Large intestine (tissue), 3 donors: ENCODE measurements around the gene COX14. TPM values are rescaled to one million over a fixed set of nuclear protein-coding genes. Genes with fewer than 3 reads are reported as not detected.
A peak's percentile ranks its signal among the peaks of the same experiment; 100 is the strongest.
"Not testable (repeated sequence)": the region's sequence is repeated elsewhere in the genome, so short reads cannot be mapped to it uniquely, and the experiment has no call there.

Experiments
- DNase-seq, 2 donors: peaks; one replicate each; pipeline versions ENCODE4 v3.0.0 to v3.0.0-alpha.2; 2013
- H3K27ac ChIP-seq: one replicate; pipeline ENCODE4 v1.5.1; 2013; ENCODE audit warnings: low read length
- H3K27me3 ChIP-seq: 2 replicates; pipeline ENCODE4 v1.6.1; 2013; ENCODE audit warnings: low read length; ENCODE audit not compliant: control insufficient read depth, insufficient read depth
- H3K36me3 ChIP-seq: 2 replicates; pipeline ENCODE4 v1.6.1; 2013; ENCODE audit warnings: low read length; ENCODE audit not compliant: control insufficient read depth, insufficient read depth
- H3K4me1 ChIP-seq: one replicate; pipeline ENCODE4 v1.6.1; 2013; ENCODE audit warnings: low read length; ENCODE audit not compliant: control insufficient read depth, insufficient read depth
- H3K4me3 ChIP-seq: one replicate; pipeline ENCODE4 v1.5.1; 2013; ENCODE audit warnings: low read length
- H3K9me3 ChIP-seq: one replicate; pipeline ENCODE4 v1.6.1; 2013; ENCODE audit warnings: mild to moderate bottlenecking, low read depth, low read length, moderate library complexity; ENCODE audit not compliant: control insufficient read depth
- WGBS: methylation state at CpG from one replicate; pipeline ENCODE4 v1.1.5; 2013; ENCODE audit warnings: low lambda C conversion rate; ENCODE audit not compliant: insufficient coverage; 5-methylcytosine and 5-hydroxymethylcytosine counted together
- polyA plus RNA-seq: library from polyadenylated mRNA; unstranded; fragments of 120-200 nt; gene quantifications from one replicate; pipeline ENCODE4 v1.2.1, GENCODE V29; 2013

The COX14 gene
- polyA plus RNA-seq, 1 donor, result 54.2 TPM

DNA sequence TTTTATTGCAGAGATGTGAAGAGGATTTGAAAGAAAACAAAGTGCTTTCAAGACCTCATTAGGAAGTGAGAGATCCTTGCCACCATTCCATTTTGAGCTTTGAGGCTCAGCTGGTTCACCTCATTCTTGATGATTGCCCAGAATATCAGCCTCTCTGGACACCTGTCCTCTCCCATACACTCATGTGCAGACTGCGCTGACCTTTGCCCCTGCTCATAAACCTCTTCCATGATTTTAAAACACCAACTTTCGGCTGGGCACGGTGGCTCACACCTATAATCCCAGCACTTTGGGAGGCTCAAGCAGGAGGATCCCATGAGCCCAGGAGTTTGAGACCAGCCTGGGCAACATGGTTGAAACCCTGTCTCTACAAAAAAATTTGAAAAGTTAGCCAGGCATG, 8.9 kb downstream of the COX14 start:
- peaks cover 44% of the 10 kb centered on the region for H3K36me3 ChIP-seq
- peak overlapping the region; percentile 5 for H3K27ac ChIP-seq
- no peaks in the 10 kb centered on the region for H3K9me3 ChIP-seq
- H3K4me1 ChIP-seq, result peaks cover 15% of the 10 kb centered on the region
- no CpG with 5 or more reads among the region's 3 CpGs for WGBS
- DNase-seq, result no peak
- no peaks in the 10 kb centered on the region for H3K27me3 ChIP-seq
- no peak overlapping the region for H3K4me3 ChIP-seq

GRCh38 chr12:50121641-50122040, 9.6 kb downstream of the COX14 start:
- no CpG with 5 or more reads among the region's 5 CpGs for WGBS
- Histone ChIP-seq H3K27me3 (no peaks in the 10 kb centered on the region), H3K27ac (no peak overlapping the region), H3K4me3 (no peak overlapping the region), H3K36me3 (peaks cover 43% of the 10 kb centered on the region), H3K4me1 (peaks cover 15% of the 10 kb centered on the region), H3K9me3 (no peaks in the 10 kb centered on the region)
- DNase-seq, result peak in 1 of 2 donors; percentile 71

DNA sequence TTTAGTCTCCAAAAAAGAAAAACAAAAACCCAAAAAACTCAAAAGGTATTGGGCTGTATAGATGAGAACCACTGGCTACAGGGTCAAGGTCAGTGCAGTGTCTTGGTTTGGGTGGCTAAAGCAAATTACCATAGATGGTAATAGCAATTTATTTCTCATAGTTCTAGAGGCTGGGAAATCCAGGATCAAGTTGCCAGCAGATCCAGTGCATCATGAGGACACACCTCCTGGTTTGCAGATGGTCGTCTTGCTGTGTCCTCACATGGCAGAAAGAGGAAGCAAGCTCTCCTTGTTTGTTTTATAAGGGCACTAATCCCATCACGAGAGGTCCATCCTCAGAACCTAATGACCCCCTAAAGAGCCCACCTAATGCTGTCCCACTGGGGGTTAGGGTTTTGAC, 11.2 kb downstream of the COX14 start:
- H3K9me3 ChIP-seq, result no peaks in the 10 kb centered on the region
- H3K27ac ChIP-seq, result no peak overlapping the region
- DNase-seq, result no peak
- H3K4me3 ChIP-seq, result no peak overlapping the region
- H3K4me1 ChIP-seq, result peaks cover 12% of the 10 kb centered on the region
- no CpG with 5 or more reads among the region's 2 CpGs for WGBS
- H3K27me3 ChIP-seq, result no peaks in the 10 kb centered on the region
- peaks cover 51% of the 10 kb centered on the region for H3K36me3 ChIP-seq

DNA sequence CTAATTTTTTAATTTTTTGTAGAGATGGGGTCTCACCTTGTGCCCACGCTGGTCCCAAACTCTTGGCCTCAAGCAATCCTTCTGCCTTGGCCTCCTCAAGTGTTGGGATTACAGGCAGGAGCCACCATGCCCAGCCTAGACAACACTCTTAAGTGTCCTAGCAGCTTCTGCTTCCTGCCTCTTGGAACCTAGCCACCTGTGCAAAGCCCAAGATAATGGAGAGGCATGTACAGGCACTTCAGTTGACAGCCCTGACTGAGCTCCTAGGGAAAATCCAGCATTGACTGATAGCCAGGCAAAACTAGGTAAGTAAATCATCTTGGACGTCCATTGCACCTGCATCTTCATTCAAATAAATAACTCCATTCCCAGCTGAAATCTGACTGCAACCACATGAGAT, 15.5 kb downstream of the COX14 start:
- Histone ChIP-seq H3K27me3 (no peaks in the 10 kb centered on the region), H3K4me3 (no peak overlapping the region), H3K27ac (no peak overlapping the region), H3K36me3 (peaks cover 51% of the 10 kb centered on the region), H3K9me3 (no peaks in the 10 kb centered on the region), H3K4me1 (no peaks in the 10 kb centered on the region)
- no CpG with 5 or more reads among the region's 2 CpGs for WGBS
- no peak for DNase-seq

GRCh38 chr12:50129290-50129689, 17.3 kb downstream of the COX14 start:
- no peaks in the 10 kb centered on the region for H3K4me1 ChIP-seq
- H3K27me3 ChIP-seq, result no peaks in the 10 kb centered on the region
- no peak overlapping the region for H3K27ac ChIP-seq
- no peak for DNase-seq
- H3K36me3 ChIP-seq, result peaks cover 54% of the 10 kb centered on the region
- no peaks in the 10 kb centered on the region for H3K9me3 ChIP-seq
- no CpG with 5 or more reads among the region's 4 CpGs for WGBS
- no peak overlapping the region for H3K4me3 ChIP-seq

DNA sequence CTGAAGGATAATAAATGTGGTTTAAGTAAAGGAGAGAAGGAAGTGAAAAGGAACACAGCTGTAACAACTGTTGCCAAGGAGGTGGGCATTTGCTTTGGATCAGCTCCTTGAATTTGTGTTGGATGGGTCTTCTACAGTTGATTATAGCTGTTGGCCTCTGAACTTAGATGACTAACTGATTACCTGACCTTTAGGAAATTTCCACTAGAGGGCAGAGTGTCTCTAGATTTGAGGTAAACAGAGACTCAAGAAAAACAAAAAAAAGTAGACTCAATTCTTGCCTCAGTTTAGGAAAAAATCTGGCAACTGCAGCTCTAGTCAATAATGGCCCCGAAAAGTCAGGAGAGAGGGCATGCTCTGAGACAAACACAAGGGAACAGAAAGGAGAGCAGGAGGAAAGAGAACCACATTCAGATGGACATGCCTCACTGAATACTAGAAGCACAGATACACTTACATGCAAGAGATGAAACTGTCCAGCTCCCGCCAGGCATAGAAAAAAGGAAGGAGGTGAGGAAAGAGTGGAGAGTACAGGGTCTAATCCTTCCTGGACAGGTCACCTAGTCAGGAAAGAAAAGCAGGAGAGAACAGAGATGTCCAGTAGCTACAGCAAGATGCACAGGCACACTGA, 20.6 kb downstream of the COX14 start:
- no peak for DNase-seq
- Histone ChIP-seq H3K4me1 (no peaks in the 10 kb centered on the region), H3K9me3 (no peaks in the 10 kb centered on the region), H3K27me3 (no peaks in the 10 kb centered on the region), H3K36me3 (peaks cover 68% of the 10 kb centered on the region), H3K27ac (no peak overlapping the region), H3K4me3 (no peak overlapping the region)
- no CpG with 5 or more reads among the region's 2 CpGs for WGBS

DNA sequence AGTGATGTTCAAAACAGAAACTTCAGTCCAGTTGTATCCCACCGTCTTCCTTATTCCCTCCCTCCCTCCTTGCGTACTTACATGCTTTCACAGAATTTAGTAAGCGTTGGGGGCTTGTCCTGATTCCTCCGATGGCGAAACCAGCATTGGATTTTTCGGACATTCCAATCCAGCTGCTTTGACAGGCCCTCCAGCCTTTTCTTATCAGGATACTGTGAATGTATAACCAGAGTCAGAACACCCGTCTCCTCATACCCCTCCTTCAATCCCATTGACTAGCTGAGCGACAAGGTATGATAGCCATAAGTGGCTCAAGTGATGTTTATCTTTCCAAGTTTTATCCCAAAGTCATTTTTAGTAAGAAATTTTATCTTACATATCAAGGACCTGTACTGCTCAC, 31.0 kb downstream of the COX14 start:
- Histone ChIP-seq H3K4me3 (no peak overlapping the region), H3K36me3 (peaks cover 31% of the 10 kb centered on the region), H3K27me3 (no peaks in the 10 kb centered on the region), H3K9me3 (no peaks in the 10 kb centered on the region), H3K4me1 (no peaks in the 10 kb centered on the region), H3K27ac (no peak overlapping the region)
- WGBS, result 19% methylated on average over 5 of the region's 8 CpGs
- no peak for DNase-seq

DNA sequence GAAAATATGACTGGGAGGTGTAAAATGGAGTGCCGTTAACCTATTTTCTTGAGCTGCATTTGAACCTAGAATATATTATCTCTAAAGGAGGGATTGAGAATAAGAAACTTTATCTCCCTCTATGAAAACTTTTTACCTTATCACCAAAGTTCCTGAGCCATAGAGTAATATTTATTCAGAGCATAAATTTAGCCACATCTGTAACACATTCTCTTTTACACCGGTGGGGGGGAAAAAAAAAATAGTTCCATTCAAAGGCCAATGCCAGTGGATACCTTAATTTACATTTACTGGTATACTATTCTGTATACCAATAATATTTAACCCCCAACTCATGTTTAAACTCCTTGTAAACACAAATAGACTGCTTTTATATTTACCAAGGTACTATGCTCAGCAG, 33.4 kb downstream of the COX14 start:
- no peaks in the 10 kb centered on the region for H3K9me3 ChIP-seq
- DNase-seq, result no peak
- H3K4me3 ChIP-seq, result no peak overlapping the region
- WGBS, result 50% methylated on average over 1 of the region's 2 CpGs
- H3K36me3 ChIP-seq, result peaks cover 17% of the 10 kb centered on the region
- no peaks in the 10 kb centered on the region for H3K4me1 ChIP-seq
- no peaks in the 10 kb centered on the region for H3K27me3 ChIP-seq
- H3K27ac ChIP-seq, result no peak overlapping the region

- WGBS, result no CpG with 5 or more reads among the region's 4 CpGs
- H3K9me3 ChIP-seq, result no peaks in the 10 kb centered on the region
- H3K4me3 ChIP-seq, result no peak overlapping the region
- H3K27me3 ChIP-seq, result no peaks in the 10 kb centered on the region
- no peak for DNase-seq
- H3K36me3 ChIP-seq, result peaks cover 5% of the 10 kb centered on the region
- no peaks in the 10 kb centered on the region for H3K4me1 ChIP-seq
- H3K27ac ChIP-seq, result no peak overlapping the region
Observed at GRCh38 chr12:50147281-50147680, 35.2 kb downstream of the COX14 start.

DNA sequence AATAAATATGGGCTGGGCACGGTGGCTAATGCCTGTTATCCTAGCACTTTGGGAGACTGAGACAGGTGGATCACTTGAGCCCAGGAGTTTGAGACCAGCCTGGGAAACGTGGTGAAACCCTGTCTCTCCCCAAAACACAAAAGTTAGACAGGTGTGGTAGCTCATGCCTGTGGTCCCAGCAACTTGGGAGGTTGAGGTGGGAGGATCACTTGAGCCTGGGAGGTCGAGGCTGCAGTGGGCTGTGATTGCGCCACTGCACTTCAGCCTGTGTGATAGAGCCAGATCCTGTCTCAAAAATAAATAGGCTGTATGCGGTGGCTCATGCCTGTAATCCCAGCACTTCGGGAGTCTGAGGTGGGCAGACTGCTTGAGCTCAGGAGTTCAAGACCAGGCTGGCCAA, 36.0 kb downstream of the COX14 start:
- not testable (repeated sequence) for H3K36me3 ChIP-seq, H3K4me1 ChIP-seq, H3K9me3 ChIP-seq, H3K4me3 ChIP-seq, DNase-seq, H3K27me3 ChIP-seq, H3K27ac ChIP-seq
- WGBS, result no CpG with 5 or more reads among the region's 6 CpGs

GRCh38 chr12:50149311-50149710, 37.3 kb downstream of the COX14 start:
- H3K4me1 ChIP-seq, result no peaks in the 10 kb centered on the region
- no peak overlapping the region for H3K27ac ChIP-seq
- H3K27me3 ChIP-seq, result no peaks in the 10 kb centered on the region
- no peaks in the 10 kb centered on the region for H3K9me3 ChIP-seq
- H3K36me3 ChIP-seq, result no peaks in the 10 kb centered on the region
- no peak for DNase-seq
- WGBS, result no CpG with 5 or more reads among the region's 3 CpGs
- H3K4me3 ChIP-seq, result no peak overlapping the region
